Panc1 (cell line): ENCODE measurements around the gene KLB. TPM values are rescaled to one million over a fixed set of nuclear protein-coding genes. Genes with fewer than 3 reads are reported as not detected.
A peak's percentile ranks its signal among the peaks of the same experiment; 100 is the strongest.
"Not testable (repeated sequence)": the region's sequence is repeated elsewhere in the genome, so short reads cannot be mapped to it uniquely, and the experiment has no call there.

Source experiments
- ATAC-seq: fragments of 200-7000 bp; cut with Tn5 transposase; 2 replicates; pipeline ENCODE4 v1.9.1; 2020; ENCODE audit warnings: mild to moderate bottlenecking, moderate library complexity
- BruUV-seq: library from RNA; stranded (reverse); fragments of 400-500 nt; replicated peaks from 2 replicates; lab custom pipeline; 2021; lab: Mats Ljungman, UMichigan
- CTCF ChIA-PET: fragments of 300-600 bp; sonication (Branson Sonifier 250); formaldehyde crosslinking; loops from one replicate; lab custom pipeline; 2022; ENCODE audit warnings: antibody characterized with exemption; lab: Charles Lee
- POLR2A ChIA-PET: fragments of 300-600 bp; sonication (Branson Sonifier 250); formaldehyde crosslinking; loops from one replicate; lab custom pipeline; 2022; ENCODE audit warnings: antibody characterized with exemption; lab: Charles Lee
- DNase-seq: peaks from one replicate; pipeline ENCODE4 v3.0.0-alpha.2; 2010; ENCODE audit warnings: low read depth, low spot score
- H3K27ac ChIP-seq: 2 replicates; pipeline ENCODE4 v1.5.1; 2011; ENCODE audit warnings: mild to moderate bottlenecking, low read length, inconsistent platforms
- H3K27me3 ChIP-seq: fragments of 200-500 bp; sonication (Bioruptor generic); 2 replicates; pipeline ENCODE4 v1.6.0; 2014; ENCODE audit warnings: low read length, inconsistent platforms; ENCODE audit not compliant: control insufficient read depth, insufficient read depth
- H3K36me3 ChIP-seq: fragments of 200-500 bp; sonication (Bioruptor generic); 2 replicates; pipeline ENCODE4 v1.5.1; 2014; ENCODE audit warnings: inconsistent platforms, mild to moderate bottlenecking, low read length, moderate library complexity; ENCODE audit not compliant: control insufficient read depth, insufficient read depth
- H3K4me1 ChIP-seq: 2 replicates; pipeline ENCODE4 v1.5.1; 2011; ENCODE audit warnings: inconsistent platforms, mild to moderate bottlenecking, low read length, moderate library complexity; ENCODE audit not compliant: control insufficient read depth, insufficient read depth
- H3K4me3 ChIP-seq, 2 experiments: 2 replicates each; pipeline ENCODE4 v1.5.1; 2011 to 2012; ENCODE audit warnings: low read depth in 2 of 2, low read length in 2 of 2, mild to moderate bottlenecking in 2 of 2, inconsistent platforms in 1 of 2, moderate library complexity in 1 of 2
- H3K9me3 ChIP-seq: fragments of 200-500 bp; sonication (Bioruptor generic); 2 replicates; pipeline ENCODE4 v1.5.1; 2014; ENCODE audit warnings: low read depth, mild to moderate bottlenecking, inconsistent platforms, low read length, moderate library complexity; ENCODE audit not compliant: control insufficient read depth, insufficient read depth
- POLR2AphosphoS5 ChIP-seq: IDR thresholded peaks from 2 replicates; pipeline ENCODE4 v1.6.1; 2012; ENCODE audit warnings: mild to moderate bottlenecking, low read depth, low read length, moderate library complexity
- TCF7L2 ChIP-seq: IDR thresholded peaks from 2 replicates; pipeline ENCODE4 v1.6.1; 2011; ENCODE audit warnings: mild to moderate bottlenecking, low read depth, low read length, inconsistent platforms
- in situ Hi-C: cut with HindIII; loops from 2 replicates; pipeline ENCODE4 v1.10.0; 2016; ENCODE audit warnings: low sequenced_read_pairs, low pct_unique_long_range_greater_than_20kb
- intact Hi-C: fragments of 100-400 bp; cut with micrococcal nuclease; formaldehyde crosslinking; loops from one replicate; pipeline ENCODE4 v1.10.0; 2022; ENCODE audit not compliant: unreplicated experiment
- total RNA-seq: library from RNA; stranded (reverse); gene quantifications from one replicate; pipeline ENCODE4 v1.2.1, GENCODE V29; 2021; ENCODE audit not compliant: unreplicated experiment
- TF ChIP-seq, protein P1 (sequence below): fragments of 450-650 bp; IDR thresholded peaks from 2 replicates; pipeline ENCODE4 v1.5.1; 2017; ENCODE audit warnings: mild to moderate bottlenecking
- TF ChIP-seq, protein P2 (sequence below), 2 experiments: IDR thresholded peaks; 2 replicates each; pipeline ENCODE4 v1.6.1; 2011 to 2012; ENCODE audit warnings: low read depth in 2 of 2, control low read depth in 1 of 2, low read length in 1 of 2, mild to moderate bottlenecking in 1 of 2, moderate library complexity in 1 of 2; ENCODE audit not compliant: insufficient read depth in 1 of 2

KLB gene
- total RNA-seq, 1 experiment from 2014 or later: not detected

DNA sequence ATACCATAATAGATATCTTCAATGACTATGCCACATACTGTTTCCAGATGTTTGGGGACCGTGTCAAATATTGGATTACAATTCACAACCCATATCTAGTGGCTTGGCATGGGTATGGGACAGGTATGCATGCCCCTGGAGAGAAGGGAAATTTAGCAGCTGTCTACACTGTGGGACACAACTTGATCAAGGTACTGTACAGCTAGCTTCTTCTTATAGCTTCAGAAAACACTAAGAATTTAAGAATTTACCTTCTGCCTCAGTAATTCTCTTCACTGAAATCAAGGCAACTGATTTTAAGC, 805 bp downstream of the KLB start:
- POLR2A ChIA-PET: no interaction called here
- intact Hi-C loops: no loop called here

DNA sequence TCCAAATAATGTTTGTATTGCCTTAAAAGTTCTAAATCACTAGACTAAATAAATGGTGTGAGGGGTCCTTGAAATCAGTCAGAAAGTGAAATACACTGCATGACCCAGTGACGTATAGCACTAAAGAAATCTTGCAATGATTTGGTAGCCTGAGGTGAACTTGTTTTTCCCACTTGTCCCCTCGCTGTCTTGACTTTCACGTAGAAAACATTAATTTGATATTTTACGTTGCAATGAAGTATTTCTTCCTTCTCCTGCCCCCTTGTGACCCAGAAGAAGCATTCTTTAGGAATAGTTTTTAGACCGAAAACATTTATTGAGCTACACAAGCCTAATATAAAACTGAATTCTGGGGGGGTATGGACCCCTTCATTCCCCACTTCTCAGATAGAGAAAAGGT, 3.7 kb downstream of the KLB start:
- peak overlapping the region; percentile 35 to 45 for H3K4me3 ChIP-seq
- no peak for DNase-seq
- no peak; the same call in 1 of the 2 replicates for ATAC-seq
- TF ChIP-seq POLR2AphosphoS5: no peak
- TF ChIP-seq, protein P1, sequence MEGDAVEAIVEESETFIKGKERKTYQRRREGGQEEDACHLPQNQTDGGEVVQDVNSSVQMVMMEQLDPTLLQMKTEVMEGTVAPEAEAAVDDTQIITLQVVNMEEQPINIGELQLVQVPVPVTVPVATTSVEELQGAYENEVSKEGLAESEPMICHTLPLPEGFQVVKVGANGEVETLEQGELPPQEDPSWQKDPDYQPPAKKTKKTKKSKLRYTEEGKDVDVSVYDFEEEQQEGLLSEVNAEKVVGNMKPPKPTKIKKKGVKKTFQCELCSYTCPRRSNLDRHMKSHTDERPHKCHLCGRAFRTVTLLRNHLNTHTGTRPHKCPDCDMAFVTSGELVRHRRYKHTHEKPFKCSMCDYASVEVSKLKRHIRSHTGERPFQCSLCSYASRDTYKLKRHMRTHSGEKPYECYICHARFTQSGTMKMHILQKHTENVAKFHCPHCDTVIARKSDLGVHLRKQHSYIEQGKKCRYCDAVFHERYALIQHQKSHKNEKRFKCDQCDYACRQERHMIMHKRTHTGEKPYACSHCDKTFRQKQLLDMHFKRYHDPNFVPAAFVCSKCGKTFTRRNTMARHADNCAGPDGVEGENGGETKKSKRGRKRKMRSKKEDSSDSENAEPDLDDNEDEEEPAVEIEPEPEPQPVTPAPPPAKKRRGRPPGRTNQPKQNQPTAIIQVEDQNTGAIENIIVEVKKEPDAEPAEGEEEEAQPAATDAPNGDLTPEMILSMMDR: peak; percentile 32; the same call in 1 of the 2 replicates
- H3K27me3 ChIP-seq: no peaks in the 10 kb centered on the region
- 0 out of 2 replicates have a peak overlapping the region, but pooled peaks have one; percentile 17 for H3K27ac ChIP-seq
- no peaks in the 10 kb centered on the region for H3K4me1 ChIP-seq
- POLR2A ChIA-PET: no interaction called here
- intact Hi-C loops: no loop called here
- no peaks in the 10 kb centered on the region for H3K36me3 ChIP-seq
- no TSS peak for BruUV-seq
- CTCF ChIA-PET: no interaction called here
- in situ Hi-C loops: no loop called here
- H3K9me3 ChIP-seq: no peaks in the 10 kb centered on the region

More for the DNA sequence above, 805 bp downstream of the KLB start:
- no TSS peak for BruUV-seq
- no peak overlapping the region for H3K27ac ChIP-seq
- DNase-seq (no peak), ATAC-seq (no peak)
- in situ Hi-C loops: no loop called here
- H3K4me1 ChIP-seq: no peaks in the 10 kb centered on the region
- H3K4me3 ChIP-seq: no peak overlapping the region
- TF ChIP-seq POLR2AphosphoS5: no peak
- TF ChIP-seq, protein P2, sequence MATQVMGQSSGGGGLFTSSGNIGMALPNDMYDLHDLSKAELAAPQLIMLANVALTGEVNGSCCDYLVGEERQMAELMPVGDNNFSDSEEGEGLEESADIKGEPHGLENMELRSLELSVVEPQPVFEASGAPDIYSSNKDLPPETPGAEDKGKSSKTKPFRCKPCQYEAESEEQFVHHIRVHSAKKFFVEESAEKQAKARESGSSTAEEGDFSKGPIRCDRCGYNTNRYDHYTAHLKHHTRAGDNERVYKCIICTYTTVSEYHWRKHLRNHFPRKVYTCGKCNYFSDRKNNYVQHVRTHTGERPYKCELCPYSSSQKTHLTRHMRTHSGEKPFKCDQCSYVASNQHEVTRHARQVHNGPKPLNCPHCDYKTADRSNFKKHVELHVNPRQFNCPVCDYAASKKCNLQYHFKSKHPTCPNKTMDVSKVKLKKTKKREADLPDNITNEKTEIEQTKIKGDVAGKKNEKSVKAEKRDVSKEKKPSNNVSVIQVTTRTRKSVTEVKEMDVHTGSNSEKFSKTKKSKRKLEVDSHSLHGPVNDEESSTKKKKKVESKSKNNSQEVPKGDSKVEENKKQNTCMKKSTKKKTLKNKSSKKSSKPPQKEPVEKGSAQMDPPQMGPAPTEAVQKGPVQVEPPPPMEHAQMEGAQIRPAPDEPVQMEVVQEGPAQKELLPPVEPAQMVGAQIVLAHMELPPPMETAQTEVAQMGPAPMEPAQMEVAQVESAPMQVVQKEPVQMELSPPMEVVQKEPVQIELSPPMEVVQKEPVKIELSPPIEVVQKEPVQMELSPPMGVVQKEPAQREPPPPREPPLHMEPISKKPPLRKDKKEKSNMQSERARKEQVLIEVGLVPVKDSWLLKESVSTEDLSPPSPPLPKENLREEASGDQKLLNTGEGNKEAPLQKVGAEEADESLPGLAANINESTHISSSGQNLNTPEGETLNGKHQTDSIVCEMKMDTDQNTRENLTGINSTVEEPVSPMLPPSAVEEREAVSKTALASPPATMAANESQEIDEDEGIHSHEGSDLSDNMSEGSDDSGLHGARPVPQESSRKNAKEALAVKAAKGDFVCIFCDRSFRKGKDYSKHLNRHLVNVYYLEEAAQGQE (IDR thresholded peaks at IDR 0.05; ENCODE audit: insufficient read depth in 1 of 2, low read depth in 2 of 2, low read length in 1 of 2): no peak
- TF ChIP-seq TCF7L2: no peak
- CTCF ChIA-PET: interaction anchor here (0.5 kb wide), 1 partner anchor 31 kb away, joined by 6 read pairs; no protein-coding TSS in a partner anchor
- no peaks in the 10 kb centered on the region for H3K9me3 ChIP-seq
- no peaks in the 10 kb centered on the region for H3K36me3 ChIP-seq
- no peaks in the 10 kb centered on the region for H3K27me3 ChIP-seq

DNA sequence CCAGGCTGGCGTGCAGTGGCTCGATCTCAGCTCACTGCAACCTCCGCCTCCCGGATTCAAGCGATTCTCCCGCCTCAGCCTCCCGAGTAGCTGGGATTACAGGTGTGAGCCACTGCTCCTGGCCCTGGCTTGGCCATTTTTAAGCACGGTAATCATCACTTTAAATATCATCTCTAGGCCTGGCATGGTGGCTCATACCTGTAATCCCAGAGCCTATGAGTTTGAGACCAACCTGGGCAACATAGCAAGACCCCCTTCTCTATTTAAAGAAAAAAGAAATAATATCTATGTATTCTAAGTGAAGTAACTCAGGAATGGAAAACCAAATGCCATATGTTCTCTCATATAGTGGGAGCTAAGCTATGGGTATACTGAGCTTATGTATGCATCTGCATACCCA, 4.8 kb downstream of the KLB start:
- H3K27me3 ChIP-seq, BruUV-seq, H3K9me3 ChIP-seq, POLR2A ChIA-PET, H3K4me1 ChIP-seq, in situ Hi-C loops, H3K36me3 ChIP-seq, H3K27ac ChIP-seq, DNase-seq, intact Hi-C loops, H3K4me3 ChIP-seq, ATAC-seq: not testable (repeated sequence)
- CTCF ChIA-PET: interaction anchor here (0.7 kb wide), 2 partner anchors 103 to 556 kb away, joined by 6 to 12 read pairs; no protein-coding TSS in a partner anchor
